Liver (tissue), 3 donors: Measurements from ENCODE around the gene IP6K1.
"Not testable (repeated sequence)": the region's sequence is repeated elsewhere in the genome, so short reads cannot be mapped to it uniquely, and the experiment has no call there.

ENCODE experiments used
- FOXA1 ChIP-seq: IDR thresholded peaks from 2 replicates; pipeline ENCODE4 v1.6.1; 2016; ENCODE audit warnings: antibody characterized with exemption
- SP1 ChIP-seq: IDR thresholded peaks from 2 replicates; pipeline ENCODE4 v1.6.1; 2018; ENCODE audit warnings: antibody characterized with exemption, mild to moderate bottlenecking
- TF ChIP-seq, protein P1 (sequence below): fragments of 150-350 bp; IDR thresholded peaks from 2 replicates; pipeline ENCODE4 v1.5.1; 2017; ENCODE audit warnings: improper control_type of control experiment, low read depth, low read length; ENCODE audit not compliant: missing input control
- donor health status: healthy.
- donor health status: healthy.

GRCh38 chr3:49686769-49687423 lies 99.4 kb downstream of the IP6K1 start:
- TF ChIP-seq, protein P1, sequence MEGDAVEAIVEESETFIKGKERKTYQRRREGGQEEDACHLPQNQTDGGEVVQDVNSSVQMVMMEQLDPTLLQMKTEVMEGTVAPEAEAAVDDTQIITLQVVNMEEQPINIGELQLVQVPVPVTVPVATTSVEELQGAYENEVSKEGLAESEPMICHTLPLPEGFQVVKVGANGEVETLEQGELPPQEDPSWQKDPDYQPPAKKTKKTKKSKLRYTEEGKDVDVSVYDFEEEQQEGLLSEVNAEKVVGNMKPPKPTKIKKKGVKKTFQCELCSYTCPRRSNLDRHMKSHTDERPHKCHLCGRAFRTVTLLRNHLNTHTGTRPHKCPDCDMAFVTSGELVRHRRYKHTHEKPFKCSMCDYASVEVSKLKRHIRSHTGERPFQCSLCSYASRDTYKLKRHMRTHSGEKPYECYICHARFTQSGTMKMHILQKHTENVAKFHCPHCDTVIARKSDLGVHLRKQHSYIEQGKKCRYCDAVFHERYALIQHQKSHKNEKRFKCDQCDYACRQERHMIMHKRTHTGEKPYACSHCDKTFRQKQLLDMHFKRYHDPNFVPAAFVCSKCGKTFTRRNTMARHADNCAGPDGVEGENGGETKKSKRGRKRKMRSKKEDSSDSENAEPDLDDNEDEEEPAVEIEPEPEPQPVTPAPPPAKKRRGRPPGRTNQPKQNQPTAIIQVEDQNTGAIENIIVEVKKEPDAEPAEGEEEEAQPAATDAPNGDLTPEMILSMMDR, result not testable (repeated sequence)
- TF ChIP-seq SP1, FOXA1: not testable (repeated sequence)
